HEK293 (cell line): ENCODE measurements around the gene SURF2.

Source experiments
- CTCF ChIA-PET: fragments of 350-600 bp; formaldehyde crosslinking; extraction: SDS; loops from one replicate; lab custom pipeline; 2021; ENCODE audit warnings: antibody characterized with exemption; lab: Yijun Ruan, JAX
- POLR2A ChIA-PET: fragments of 300-600 bp; formaldehyde crosslinking; extraction: SDS; loops from one replicate; lab custom pipeline; 2020; ENCODE audit warnings: antibody characterized with exemption, inconsistent platforms; lab: Yijun Ruan, JAX
- H3K27ac ChIP-seq: fragments of 200-500 bp; sonication (Bioruptor generic); 2 replicates; pipeline ENCODE4 v1.5.1; 2014; ENCODE audit warnings: low read depth, low read length, control low read depth, inconsistent platforms; ENCODE audit errors: extremely low read depth
- H3K36me3 ChIP-seq, 2 experiments: fragments of 200-500 bp in 1 of 2; sonication (Bioruptor generic) in 1 of 2; 1 replicate in 1 of 2; 2 replicates in 1 of 2; pipeline ENCODE4 v1.5.1; 2014 to 2017; ENCODE audit warnings: inconsistent platforms in 2 of 2, low read length in 2 of 2; ENCODE audit not compliant: control insufficient read depth in 2 of 2, insufficient read depth in 1 of 2
- H3K4me1 ChIP-seq: fragments of 200-500 bp; sonication (Bioruptor generic); 2 replicates; pipeline ENCODE4 v1.5.1; 2014; ENCODE audit warnings: mild to moderate bottlenecking, low read length, inconsistent platforms; ENCODE audit not compliant: control insufficient read depth, insufficient read depth
- H3K4me3 ChIP-seq: 2 replicates; pipeline ENCODE4 v1.5.1; 2011; ENCODE audit warnings: low read depth, mild to moderate bottlenecking, control low read depth, low read length, moderate library complexity
- H3K9me3 ChIP-seq: fragments of 200-500 bp; sonication (Bioruptor generic); 2 replicates; pipeline ENCODE4 v1.5.1; 2014; ENCODE audit warnings: low read depth, low read length, inconsistent platforms; ENCODE audit not compliant: control insufficient read depth, insufficient read depth
- GLIS2 ChIP-seq: fragments of 450-650 bp; formaldehyde crosslinking; IDR thresholded peaks from 2 replicates; pipeline ENCODE4 v1.5.1; 2016; ENCODE audit warnings: missing biosample characterization, missing genetic modification characterization
- SETDB1 ChIP-seq: IDR thresholded peaks from one replicate; pipeline ENCODE4 v1.6.1; 2017; ENCODE audit warnings: mild to moderate bottlenecking, low read length, moderate library complexity, mixed read lengths; ENCODE audit not compliant: insufficient read length
- SP7 ChIP-seq: fragments of 450-650 bp; formaldehyde crosslinking; IDR thresholded peaks from 2 replicates; pipeline ENCODE4 v1.5.1; 2016; ENCODE audit warnings: missing biosample characterization, missing genetic modification characterization
- ZIC2 ChIP-seq: fragments of 450-650 bp; formaldehyde crosslinking; IDR thresholded peaks from 2 replicates; pipeline ENCODE4 v1.5.1; 2016; ENCODE audit warnings: missing biosample characterization, missing genetic modification characterization
- ZNF121 ChIP-seq: fragments of 450-650 bp; formaldehyde crosslinking; IDR thresholded peaks from 2 replicates; pipeline ENCODE4 v1.5.1; 2016; ENCODE audit warnings: missing biosample characterization, missing genetic modification characterization
- ZNF18 ChIP-seq: fragments of 450-650 bp; formaldehyde crosslinking; IDR thresholded peaks from 2 replicates; pipeline ENCODE4 v1.5.1; 2016; ENCODE audit warnings: missing biosample characterization, missing genetic modification characterization
- ZNF19 ChIP-seq: fragments of 450-650 bp; formaldehyde crosslinking; IDR thresholded peaks from 2 replicates; pipeline ENCODE4; 2016; ENCODE audit warnings: missing biosample characterization, missing genetic modification characterization, low read depth
- ZNF280C ChIP-seq: fragments of 450-650 bp; formaldehyde crosslinking; IDR thresholded peaks from 2 replicates; pipeline ENCODE4 v1.5.1; 2016; ENCODE audit warnings: missing biosample characterization, missing genetic modification characterization
- ZNF350 ChIP-seq: fragments of 450-650 bp; formaldehyde crosslinking; IDR thresholded peaks from 2 replicates; pipeline ENCODE4 v1.5.0; 2017; ENCODE audit warnings: missing biosample characterization, mild to moderate bottlenecking, missing genetic modification characterization
- ZNF596 ChIP-seq: fragments of 450-650 bp; IDR thresholded peaks from 2 replicates; pipeline ENCODE4 v1.5.0; 2018; ENCODE audit warnings: missing biosample characterization, mild to moderate bottlenecking, missing genetic modification characterization, moderate library complexity
- ZNF600 ChIP-seq: fragments of 450-650 bp; formaldehyde crosslinking; IDR thresholded peaks from 2 replicates; pipeline ENCODE4 v1.5.1; 2016; ENCODE audit warnings: missing biosample characterization, missing genetic modification characterization
- TF ChIP-seq, protein P1 (sequence below): fragments of 450-650 bp; formaldehyde crosslinking; IDR thresholded peaks from 2 replicates; pipeline ENCODE4; 2016; ENCODE audit warnings: missing biosample characterization, missing genetic modification characterization
- TF ChIP-seq, protein P2 (sequence below): fragments of 450-650 bp; formaldehyde crosslinking; IDR thresholded peaks from 2 replicates; pipeline ENCODE4 v1.5.1; 2016; ENCODE audit warnings: missing biosample characterization, missing genetic modification characterization
- TF ChIP-seq, protein P3 (sequence below): fragments of 450-650 bp; formaldehyde crosslinking; IDR thresholded peaks from 2 replicates; pipeline ENCODE4 v1.5.1; 2017; ENCODE audit warnings: missing biosample characterization, missing genetic modification characterization

Gene SURF2

GRCh38 chr9:133394687-133395271 lies 38.4 kb downstream of the SURF2 start:
- H3K27ac ChIP-seq = no peak overlapping the region
- POLR2A ChIA-PET = interaction anchor here (0.6 to 2.6 kb wide), 3 partner anchors 10 to 22 kb away, joined by 3 to 9 read pairs (median 3); no protein-coding TSS in a partner anchor
- TF ChIP-seq ZIC2 (tag by site-specific recombination) (no peak; the same call in 1 of the 2 replicates), ZNF596 (tag by site-specific recombination) (no peak), ZNF19 (no peak), ZNF280C (no peak), SP7 (tag by site-specific recombination) (no peak), ZNF350 (tag by site-specific recombination) (no peak), ZNF121 (no peak)
- TF ChIP-seq, protein P1, sequence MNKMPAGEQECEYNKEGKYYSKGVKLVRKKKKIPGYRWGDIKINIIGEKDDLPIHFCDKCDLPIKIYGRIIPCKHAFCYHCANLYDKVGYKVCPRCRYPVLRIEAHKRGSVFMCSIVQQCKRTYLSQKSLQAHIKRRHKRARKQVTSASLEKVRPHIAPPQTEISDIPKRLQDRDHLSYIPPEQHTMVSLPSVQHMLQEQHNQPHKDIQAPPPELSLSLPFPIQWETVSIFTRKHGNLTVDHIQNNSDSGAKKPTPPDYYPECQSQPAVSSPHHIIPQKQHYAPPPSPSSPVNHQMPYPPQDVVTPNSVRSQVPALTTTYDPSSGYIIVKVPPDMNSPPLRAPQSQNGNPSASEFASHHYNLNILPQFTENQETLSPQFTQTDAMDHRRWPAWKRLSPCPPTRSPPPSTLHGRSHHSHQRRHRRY (tag by site-specific recombination) = no peak
- TF ChIP-seq, all 188 proteins: peak for 0
- Histone ChIP-seq H3K4me1 (no peaks in the 10 kb centered on the region), H3K4me3 (no peak overlapping the region), H3K9me3 (no peaks in the 10 kb centered on the region), H3K36me3 (no peaks in the 10 kb centered on the region)
- CTCF ChIA-PET = interaction anchor here (1.1 to 2.2 kb wide), 4 partner anchors 17 to 91 kb away, joined by 3 to 7 read pairs (median 4); no protein-coding TSS in a partner anchor

DNA sequence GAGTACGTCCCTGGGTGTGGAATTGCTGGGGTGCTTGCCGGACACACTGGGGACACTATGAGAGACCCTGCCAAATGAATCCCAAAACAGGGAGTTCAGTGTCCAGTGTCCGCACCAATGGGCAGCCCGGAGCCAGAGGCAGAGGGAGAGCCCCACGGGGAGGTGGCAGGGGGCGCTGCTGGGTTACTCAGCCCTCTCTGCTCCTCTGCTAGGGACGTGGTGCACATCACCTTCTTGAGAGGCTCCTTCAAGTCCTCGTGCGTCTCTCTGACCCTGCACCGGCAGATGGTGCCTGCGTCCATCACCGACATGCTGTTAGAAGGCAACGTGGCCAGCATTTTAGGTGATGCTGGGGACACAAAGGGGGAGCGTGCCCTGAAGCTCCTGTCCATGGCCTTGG lies 40.6 kb downstream of the SURF2 start:
- Histone ChIP-seq H3K27ac (no peak overlapping the region), H3K36me3 (peaks cover 0 to 7% of the 10 kb centered on the region in 2 experiments; a peak in 1 of 3 replicates), H3K4me3 (no peak overlapping the region), H3K9me3 (no peaks in the 10 kb centered on the region), H3K4me1 (no peaks in the 10 kb centered on the region)
- ChIA-PET POLR2A (no interaction called here), CTCF (interaction anchor here (0.5 to 2.2 kb wide), 6 partner anchors 9 to 91 kb away, joined by 3 to 9 read pairs (median 4); no protein-coding TSS in a partner anchor)
- TF ChIP-seq ZNF18 (tag by site-specific recombination) (no peak), ZNF600 (tag by site-specific recombination) (peak; percentile 51; the same call in 1 of the 2 replicates), SETDB1 (no peak), GLIS2 (0 out of 2 replicates have a peak, but pooled peaks have one; percentile 57)
- TF ChIP-seq, protein P2, sequence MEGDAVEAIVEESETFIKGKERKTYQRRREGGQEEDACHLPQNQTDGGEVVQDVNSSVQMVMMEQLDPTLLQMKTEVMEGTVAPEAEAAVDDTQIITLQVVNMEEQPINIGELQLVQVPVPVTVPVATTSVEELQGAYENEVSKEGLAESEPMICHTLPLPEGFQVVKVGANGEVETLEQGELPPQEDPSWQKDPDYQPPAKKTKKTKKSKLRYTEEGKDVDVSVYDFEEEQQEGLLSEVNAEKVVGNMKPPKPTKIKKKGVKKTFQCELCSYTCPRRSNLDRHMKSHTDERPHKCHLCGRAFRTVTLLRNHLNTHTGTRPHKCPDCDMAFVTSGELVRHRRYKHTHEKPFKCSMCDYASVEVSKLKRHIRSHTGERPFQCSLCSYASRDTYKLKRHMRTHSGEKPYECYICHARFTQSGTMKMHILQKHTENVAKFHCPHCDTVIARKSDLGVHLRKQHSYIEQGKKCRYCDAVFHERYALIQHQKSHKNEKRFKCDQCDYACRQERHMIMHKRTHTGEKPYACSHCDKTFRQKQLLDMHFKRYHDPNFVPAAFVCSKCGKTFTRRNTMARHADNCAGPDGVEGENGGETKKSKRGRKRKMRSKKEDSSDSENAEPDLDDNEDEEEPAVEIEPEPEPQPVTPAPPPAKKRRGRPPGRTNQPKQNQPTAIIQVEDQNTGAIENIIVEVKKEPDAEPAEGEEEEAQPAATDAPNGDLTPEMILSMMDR = peak; percentile 34; the same call in 1 of the 2 replicates
- TF ChIP-seq, protein P3, sequence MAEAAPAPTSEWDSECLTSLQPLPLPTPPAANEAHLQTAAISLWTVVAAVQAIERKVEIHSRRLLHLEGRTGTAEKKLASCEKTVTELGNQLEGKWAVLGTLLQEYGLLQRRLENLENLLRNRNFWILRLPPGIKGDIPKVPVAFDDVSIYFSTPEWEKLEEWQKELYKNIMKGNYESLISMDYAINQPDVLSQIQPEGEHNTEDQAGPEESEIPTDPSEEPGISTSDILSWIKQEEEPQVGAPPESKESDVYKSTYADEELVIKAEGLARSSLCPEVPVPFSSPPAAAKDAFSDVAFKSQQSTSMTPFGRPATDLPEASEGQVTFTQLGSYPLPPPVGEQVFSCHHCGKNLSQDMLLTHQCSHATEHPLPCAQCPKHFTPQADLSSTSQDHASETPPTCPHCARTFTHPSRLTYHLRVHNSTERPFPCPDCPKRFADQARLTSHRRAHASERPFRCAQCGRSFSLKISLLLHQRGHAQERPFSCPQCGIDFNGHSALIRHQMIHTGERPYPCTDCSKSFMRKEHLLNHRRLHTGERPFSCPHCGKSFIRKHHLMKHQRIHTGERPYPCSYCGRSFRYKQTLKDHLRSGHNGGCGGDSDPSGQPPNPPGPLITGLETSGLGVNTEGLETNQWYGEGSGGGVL (tag by site-specific recombination) = no peak
